Measurements from ENCODE around the gene GRAMD2B. TPM values are rescaled to one million over a fixed set of nuclear protein-coding genes. Genes with fewer than 3 reads are reported as not detected.
A peak's percentile ranks its signal among the peaks of the same experiment; 100 is the strongest.

Gene GRAMD2B
- total and polyA plus RNA-seq, 4 donors, result 8.5 to 19.4 (median 14.9) TPM

GRCh38 chr5:126513302-126513701 is 90.1 kb downstream of the GRAMD2B start:
- no peak for ATAC-seq (ENCODE audit: insufficient read depth, low FRiP score)
- DNase-seq, result no peak
- Histone ChIP-seq H3K27me3 (ENCODE audit: control insufficient read depth in 3 of 3, insufficient read depth in 3 of 3, low read length in 2 of 3) (no peaks in the 10 kb centered on the region), H3K9me3 (ENCODE audit: control insufficient read depth in 4 of 4, insufficient read depth in 3 of 4, low read length in 3 of 4) (no peaks in the 10 kb centered on the region), H3K9ac (ENCODE audit: insufficient read depth in 1 of 2, low read length in 2 of 2) (no peak overlapping the region), H3K27ac (ENCODE audit: low read depth in 1 of 2, low read length in 1 of 2) (peak overlapping the region; percentile 17 to 62), H3K4me1 (ENCODE audit: control insufficient read depth in 5 of 5, insufficient read depth in 5 of 5, low read length in 5 of 5) (peaks cover 0 to 8% (median 0%) of the 10 kb centered on the region in 5 donors), H3K36me3 (ENCODE audit: control insufficient read depth in 4 of 4, insufficient read depth in 4 of 4, low read length in 4 of 4) (no peaks in the 10 kb centered on the region), H3K4me3 (no peak overlapping the region)
- WGBS, 2 donors, result 84 to 89% methylated on average over 2 of the region's 2 CpGs
- TF ChIP-seq CTCF (IDR thresholded peaks at IDR 0.05; ENCODE audit: control extremely low read depth, extremely low read depth), result no peak

GRCh38 chr5:126513703-126514102 is 90.5 kb downstream of the GRAMD2B start:
- Histone ChIP-seq H3K27me3 (ENCODE audit: control insufficient read depth in 3 of 3, insufficient read depth in 3 of 3, low read length in 2 of 3) (no peaks in the 10 kb centered on the region), H3K9me3 (ENCODE audit: control insufficient read depth in 4 of 4, insufficient read depth in 3 of 4, low read length in 3 of 4) (no peaks in the 10 kb centered on the region), H3K4me1 (ENCODE audit: control insufficient read depth in 5 of 5, insufficient read depth in 5 of 5, low read length in 5 of 5) (peaks cover 0 to 5% (median 0%) of the 10 kb centered on the region in 5 donors), H3K27ac (ENCODE audit: low read depth in 1 of 2, low read length in 1 of 2) (peak overlapping the region; percentile 17 to 62), H3K9ac (ENCODE audit: insufficient read depth in 1 of 2, low read length in 2 of 2) (no peak overlapping the region), H3K36me3 (ENCODE audit: control insufficient read depth in 4 of 4, insufficient read depth in 4 of 4, low read length in 4 of 4) (no peaks in the 10 kb centered on the region), H3K4me3 (no peak overlapping the region)
- peak in 2 of 3 donors; percentile 35 for DNase-seq
- no peak for TF ChIP-seq CTCF (IDR thresholded peaks at IDR 0.05; ENCODE audit: control extremely low read depth, extremely low read depth)
- ATAC-seq (ENCODE audit: insufficient read depth, low FRiP score), result no peak
- 74 to 81% methylated on average over 4 of the region's 4 CpGs for WGBS, 2 donors

- Histone ChIP-seq H3K9ac (ENCODE audit: insufficient read depth in 1 of 2, low read length in 2 of 2) (no peak overlapping the region), H3K27ac (ENCODE audit: low read depth in 1 of 2, low read length in 1 of 2) (no peak overlapping the region), H3K4me3 (no peak overlapping the region), H3K9me3 (ENCODE audit: control insufficient read depth in 4 of 4, insufficient read depth in 3 of 4, low read length in 3 of 4) (no peaks in the 10 kb centered on the region), H3K27me3 (ENCODE audit: control insufficient read depth in 3 of 3, insufficient read depth in 3 of 3, low read length in 2 of 3) (no peaks in the 10 kb centered on the region), H3K4me1 (ENCODE audit: control insufficient read depth in 5 of 5, insufficient read depth in 5 of 5, low read length in 5 of 5) (peaks cover 0 to 5% (median 0%) of the 10 kb centered on the region in 5 donors), H3K36me3 (ENCODE audit: control insufficient read depth in 4 of 4, insufficient read depth in 4 of 4, low read length in 4 of 4) (no peaks in the 10 kb centered on the region)
- no peak for ATAC-seq (ENCODE audit: insufficient read depth, low FRiP score)
- 89% methylated on average over 4 of the region's 4 CpGs for WGBS, 2 donors
- no peak for TF ChIP-seq CTCF (IDR thresholded peaks at IDR 0.05; ENCODE audit: control extremely low read depth, extremely low read depth)
- peak in 1 of 3 donors; percentile 34 for DNase-seq
These were observed 90.9 kb downstream of the GRAMD2B start for GRCh38 chr5:126514131-126514557.

- WGBS, 2 donors, result 89% methylated on average over 9 of the region's 9 CpGs
- H3K27me3 ChIP-seq (ENCODE audit: control insufficient read depth in 3 of 3, insufficient read depth in 3 of 3, low read length in 2 of 3), result no peaks in the 10 kb centered on the region
- TF ChIP-seq CTCF (IDR thresholded peaks at IDR 0.05; ENCODE audit: control extremely low read depth, extremely low read depth), result no peak
- DNase-seq, result no peak
- H3K9me3 ChIP-seq (ENCODE audit: control insufficient read depth in 4 of 4, insufficient read depth in 3 of 4, low read length in 3 of 4), result no peaks in the 10 kb centered on the region
- H3K9ac ChIP-seq (ENCODE audit: insufficient read depth in 1 of 2, low read length in 2 of 2), result no peak overlapping the region
- ATAC-seq (ENCODE audit: insufficient read depth, low FRiP score), result no peak
- H3K36me3 ChIP-seq (ENCODE audit: control insufficient read depth in 4 of 4, insufficient read depth in 4 of 4, low read length in 4 of 4), result no peaks in the 10 kb centered on the region
- H3K4me1 ChIP-seq (ENCODE audit: control insufficient read depth in 5 of 5, insufficient read depth in 5 of 5, low read length in 5 of 5), result peaks cover 0 to 6% (median 3%) of the 10 kb centered on the region in 5 donors
- H3K27ac ChIP-seq (ENCODE audit: low read depth in 1 of 2, low read length in 1 of 2), result no peak overlapping the region
- H3K4me3 ChIP-seq, result no peak overlapping the region
These were observed 91.4 kb downstream of the GRAMD2B start for GRCh38 chr5:126514558-126515141.
